GM12873 (cell line): ENCODE data around the gene SLC25A17.

Experiments used
- CTCF ChIP-seq: IDR thresholded peaks from 2 replicates; pipeline ENCODE4 v1.5.1; 2012; ENCODE audit warnings: low read depth, mild to moderate bottlenecking, moderate library complexity, low read length, control low read depth; ENCODE audit not compliant: insufficient read depth; ENCODE audit errors: missing control alignments

The SLC25A17 gene

DNA sequence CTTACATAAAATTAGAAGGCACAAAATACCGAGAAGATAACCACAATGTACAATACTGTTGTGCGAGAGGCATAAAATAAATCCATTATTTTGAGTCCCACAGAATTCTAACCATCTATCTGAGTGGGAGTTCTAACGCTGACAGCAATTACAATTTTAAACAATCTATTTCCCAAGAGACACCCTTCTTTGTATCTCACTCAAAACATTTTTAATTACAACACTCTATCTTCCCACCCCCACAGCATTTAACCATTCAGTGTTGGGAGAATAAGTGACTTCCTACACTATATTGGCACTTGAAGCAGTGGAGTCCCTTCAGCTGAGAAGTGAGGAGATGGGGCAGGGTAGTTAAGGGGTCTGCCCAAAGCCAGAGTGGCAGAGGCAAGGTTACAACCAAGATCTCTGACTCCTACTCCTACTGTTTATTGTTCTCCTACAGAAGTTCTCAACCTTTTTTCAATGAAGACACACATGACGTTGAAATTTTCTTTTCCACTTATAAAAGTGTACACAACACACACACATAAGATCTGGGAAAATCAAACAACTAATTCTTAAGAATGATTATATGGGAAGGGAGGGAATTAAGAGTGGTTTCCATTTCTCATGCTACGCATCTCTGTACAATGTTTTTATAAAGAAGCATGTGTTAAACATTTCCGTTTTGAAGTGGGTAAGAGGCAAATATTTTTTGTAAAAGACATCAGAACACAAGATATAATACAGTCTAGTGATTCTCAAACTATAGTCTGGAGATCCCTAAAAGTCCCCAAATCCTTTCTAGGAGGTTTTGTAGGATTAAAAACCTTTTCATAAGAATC, 10.9 kb downstream of the SLC25A17 start:
- TF ChIP-seq CTCF: no peak

GRCh38 chr22:40806711-40807110, 12.4 kb downstream of the SLC25A17 start:
- TF ChIP-seq CTCF: no peak

- no peak for TF ChIP-seq CTCF
Observed at GRCh38 chr22:40805699-40806203, 13.4 kb downstream of the SLC25A17 start.

- no peak for TF ChIP-seq CTCF
Observed at GRCh38 chr22:40805239-40805638, 13.9 kb downstream of the SLC25A17 start.

DNA sequence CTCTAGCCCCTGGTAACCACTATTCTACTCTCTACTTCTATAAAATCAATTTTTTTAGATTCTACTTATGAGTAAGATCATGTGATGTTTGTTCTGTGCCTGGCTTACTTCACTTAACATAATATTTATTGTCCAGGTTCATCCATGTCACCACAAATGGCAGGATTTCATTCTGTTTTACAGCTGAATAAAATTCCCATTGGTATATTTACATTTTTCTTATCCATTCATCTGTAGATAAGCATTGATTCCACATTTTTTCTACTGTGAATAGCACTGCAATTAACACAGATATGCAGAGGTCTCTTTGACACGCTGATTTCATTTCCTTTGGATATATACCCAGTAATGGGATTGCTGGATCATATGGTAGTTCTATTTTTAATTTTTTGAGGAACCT, 15.8 kb downstream of the SLC25A17 start:
- no peak for TF ChIP-seq CTCF

DNA sequence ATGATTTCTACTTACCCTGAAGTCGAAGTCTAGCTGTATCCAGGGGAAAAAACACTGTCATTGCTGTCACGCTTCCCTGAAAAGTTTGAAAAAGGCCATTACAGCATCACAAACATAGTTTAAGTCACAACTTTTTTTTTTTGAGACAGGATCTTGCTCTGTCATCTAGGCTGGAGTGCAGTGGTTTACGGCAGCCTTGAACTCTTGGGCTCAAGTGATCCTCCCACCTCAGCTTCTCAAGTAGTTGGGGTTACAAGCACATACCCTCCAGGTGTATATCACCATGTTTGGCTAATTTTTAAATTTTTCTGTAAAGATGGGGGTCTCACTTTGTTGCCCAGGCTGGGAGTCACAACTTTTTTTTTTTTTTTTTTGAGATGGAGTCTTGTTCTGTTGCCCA, 20.1 kb downstream of the SLC25A17 start:
- no peak for TF ChIP-seq CTCF

DNA sequence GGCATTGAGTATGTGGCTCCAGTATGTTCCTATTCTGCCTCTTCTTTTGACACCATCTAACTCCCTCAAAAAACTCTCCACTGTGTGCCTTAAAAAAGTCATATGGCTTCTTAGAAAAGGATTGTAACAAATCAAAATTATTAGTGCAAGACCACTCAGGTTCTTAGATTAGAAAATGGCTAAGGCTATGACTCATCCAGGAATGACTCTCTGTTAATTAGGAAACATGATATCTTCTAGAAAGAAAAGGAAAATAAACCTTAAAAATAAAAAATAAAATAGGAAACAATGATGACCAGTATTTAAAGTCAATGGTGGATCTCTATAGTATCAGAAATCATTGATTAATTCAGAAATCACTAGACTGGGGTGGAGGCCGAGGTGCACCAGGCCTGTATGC, 21.7 kb downstream of the SLC25A17 start:
- no peak for TF ChIP-seq CTCF
